NCI-H187 treated with DMSO at 0.1 percent for 48 hours (cell line): ENCODE results near the gene SPATA31A5.
"Not testable (repeated sequence)": the region's sequence is repeated elsewhere in the genome, so short reads cannot be mapped to it uniquely, and the experiment has no call there.

ENCODE experiments used
- DNase-seq: peaks from one replicate; lab custom pipeline; 2025; lab: John Stamatoyannopoulos, UW

Gene SPATA31A5

DNA sequence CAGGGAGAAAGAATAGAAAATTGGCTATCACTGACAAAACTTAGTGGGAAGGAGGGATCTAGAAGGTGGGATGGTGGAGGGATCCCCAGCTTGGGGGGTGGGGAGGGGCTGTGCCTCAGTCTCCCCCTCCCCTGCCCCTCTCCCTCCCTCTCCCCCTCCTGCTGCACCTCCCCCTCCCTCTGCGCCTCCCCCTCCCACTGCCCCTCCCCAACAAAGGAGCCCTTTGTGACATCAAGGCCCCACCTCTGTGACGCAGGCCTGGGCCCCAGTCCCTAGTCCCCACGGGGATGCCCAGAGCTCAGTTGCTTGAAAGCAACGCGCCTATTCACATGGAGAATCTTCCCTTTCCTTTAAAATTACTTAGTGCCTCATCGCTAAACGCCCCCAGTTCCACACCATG lies at the start of gene SPATA31A5:
SPATA31A5 (plus strand) TSS at position 301 of the 400 bp plus-strand sequence; CDS start at position 330, 29 bp downstream.
- DNase-seq, result not testable (repeated sequence)

DNA sequence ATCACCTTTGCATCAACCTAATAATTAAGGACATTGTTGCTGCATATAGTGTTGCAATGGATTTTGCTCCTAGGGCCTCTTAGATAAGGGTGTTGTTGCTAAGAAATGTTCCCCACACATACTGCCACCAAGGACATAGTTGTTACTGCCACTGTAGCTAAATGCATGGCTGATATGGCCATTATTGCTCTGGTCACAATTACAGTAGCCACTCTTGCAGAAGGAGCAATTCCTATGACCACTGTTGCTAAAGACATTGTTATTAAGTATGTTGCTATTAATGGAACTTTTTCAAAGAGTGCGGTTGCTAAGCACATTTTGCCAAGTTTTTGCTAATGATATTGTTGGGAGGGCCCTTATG lies 48.8 kb downstream of the SPATA31A5 start:
- DNase-seq, result not testable (repeated sequence)

DNA sequence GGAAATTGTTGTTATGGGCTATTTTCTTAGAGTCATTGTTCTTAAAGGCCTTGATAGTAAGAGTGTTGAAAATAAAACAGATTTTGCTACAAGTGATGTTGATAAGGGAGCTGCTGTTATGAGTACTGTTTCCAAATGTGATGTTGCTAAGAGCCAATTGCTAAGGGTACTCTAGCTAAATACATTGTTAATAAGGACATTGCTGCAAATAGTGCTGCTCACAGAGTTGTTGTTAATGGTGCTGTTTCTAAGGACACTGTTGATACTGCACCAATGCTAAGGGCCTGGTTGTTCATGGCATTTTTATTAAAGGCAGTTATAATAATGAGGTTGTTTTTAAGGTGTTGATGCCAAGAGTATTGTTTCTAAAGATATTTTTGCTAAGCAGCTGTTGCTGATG lies 52.2 kb downstream of the SPATA31A5 start:
- not testable (repeated sequence) for DNase-seq
